Limb (tissue), 2 donors: ENCODE results near the gene PCDHGA3.
"Not testable (repeated sequence)": the region's sequence is repeated elsewhere in the genome, so short reads cannot be mapped to it uniquely, and the experiment has no call there.

Experiments used
- DNase-seq, 2 donors: peaks; one replicate each; pipeline ENCODE4 v3.0.0-alpha.2; 2016; ENCODE audit errors: extremely low spot score in 2 of 2

The PCDHGA3 gene

GRCh38 chr5:141343242-141343952, at the start of gene PCDHGA3:
PCDHGA3 (plus strand) TSS chr5:141343829; CDS start chr5:141344034, 205 bp downstream.
- DNase-seq = peak in 1 of 2 donors; percentile 7

GRCh38 chr5:141298376-141298775, 45.3 kb upstream of the PCDHGA3 start:
- no peak for DNase-seq

- no peak for DNase-seq
These were observed 39.9 kb upstream of the PCDHGA3 start, which contains the start of gene SLC25A2 for GRCh38 chr5:141303756-141304155. SLC25A2 (minus strand) TSS chr5:141304049; CDS start chr5:141303865, 184 bp downstream.

GRCh38 chr5:141306630-141307029, 37.0 kb upstream of the PCDHGA3 start:
- DNase-seq = no peak

GRCh38 chr5:141313711-141314110, 29.9 kb upstream of the PCDHGA3 start:
- no peak for DNase-seq

- DNase-seq = not testable (repeated sequence)
These were observed 26.7 kb upstream of the PCDHGA3 start for GRCh38 chr5:141316963-141317362.

GRCh38 chr5:141319202-141319601, 24.4 kb upstream of the PCDHGA3 start:
- no peak for DNase-seq

GRCh38 chr5:141319699-141320098, 23.9 kb upstream of the PCDHGA3 start:
- no peak for DNase-seq

- peak; percentile 90 to 95 for DNase-seq
These were observed 23.1 kb upstream of the PCDHGA3 start, which contains the start of gene TAF7 for GRCh38 chr5:141320225-141321169. TAF7 (minus strand) TSS chr5:141320784; CDS start chr5:141320044, 740 bp downstream.

GRCh38 chr5:141322261-141322660, 21.4 kb upstream of the PCDHGA3 start:
- no peak for DNase-seq

- DNase-seq = peak in 1 of 2 donors; percentile 36
These were observed 17.4 kb upstream of the PCDHGA3 start for GRCh38 chr5:141326088-141326854.

- DNase-seq = no peak
These were observed 15.4 kb upstream of the PCDHGA3 start for GRCh38 chr5:141328231-141328630.

- no peak for DNase-seq
These were observed 13.1 kb upstream of the PCDHGA3 start, which contains the start of gene PCDHGA1 for GRCh38 chr5:141330299-141331080. PCDHGA1 (plus strand) TSS chr5:141330514.

GRCh38 chr5:141332571-141332970, 11.1 kb upstream of the PCDHGA3 start:
- not testable (repeated sequence) for DNase-seq

GRCh38 chr5:141338538-141339306, 4.9 kb upstream of the PCDHGA3 start, which contains the start of gene PCDHGA2:
PCDHGA2 (plus strand) TSS chr5:141338760.
- peak; percentile 2 to 36 for DNase-seq

- DNase-seq = not testable (repeated sequence)
These were observed 2.8 kb upstream of the PCDHGA3 start for GRCh38 chr5:141340781-141341354.

- DNase-seq = no peak
These were observed 856 bp upstream of the PCDHGA3 start for GRCh38 chr5:141342773-141343172.

- DNase-seq = no peak
These were observed 379 bp downstream of the PCDHGA3 start for GRCh38 chr5:141343953-141344463.

- no peak for DNase-seq
These were observed 1.7 kb downstream of the PCDHGA3 start for GRCh38 chr5:141345327-141345726.
